Testis (tissue), 3 donors: Measurements from ENCODE around the gene RPS27. TPM values are rescaled to one million over a fixed set of nuclear protein-coding genes. Genes with fewer than 3 reads are reported as not detected.

Experiments
- DNase-seq: peaks from one replicate; pipeline ENCODE4 v3.0.0-alpha.2; 2019
- H3K27ac ChIP-seq, 2 donors: fragments of 200-600 bp; sonication (generic); one replicate each; pipeline ENCODE4 v1.5.1; 2019
- H3K27me3 ChIP-seq: fragments of 200-600 bp; sonication (generic); one replicate; pipeline ENCODE4 v1.5.1; 2019
- H3K36me3 ChIP-seq: fragments of 200-600 bp; sonication (generic); one replicate; pipeline ENCODE4 v1.5.1; 2017; ENCODE audit warnings: low read depth; ENCODE audit errors: missing control alignments
- H3K4me1 ChIP-seq: fragments of 200-600 bp; sonication (generic); one replicate; pipeline ENCODE4 v1.5.1; 2019
- H3K4me3 ChIP-seq, 2 donors: fragments of 200-600 bp; sonication (generic); one replicate each; pipeline ENCODE4 v1.5.1; 2017 to 2019
- H3K9me3 ChIP-seq: fragments of 200-600 bp; sonication (generic); one replicate; pipeline ENCODE4 v1.5.1; 2017
- POLR2A ChIP-seq: fragments of 450-650 bp; IDR thresholded peaks from one replicate; pipeline ENCODE4 v1.6.1; 2017; ENCODE audit warnings: antibody characterized with exemption, mild to moderate bottlenecking, moderate library complexity
- WGBS, 2 donors: methylation state at CpG; one replicate each; pipeline ENCODE4 v1.1.5; 2018; 5-methylcytosine and 5-hydroxymethylcytosine counted together
- intact Hi-C: fragments of 100-400 bp; cut with DNase I; formaldehyde crosslinking; loops from one replicate; pipeline ENCODE4 v1.15.1; 2023; ENCODE audit warnings: low total_unique reads
- polyA plus RNA-seq: library from polyadenylated mRNA; stranded (reverse); fragments of 350-450 nt; fragmentation: Illumina TruSeq; extraction: RNeasy Lipid Tissue Mini Kit (QIAGEN cat#74804); gene quantifications from one replicate; pipeline ENCODE4 v1.2.3, GENCODE V29; 2014; ENCODE audit warnings: low read depth, low replicate concordance; ENCODE audit not compliant: insufficient read depth
- total RNA-seq, 2 donors: library from RNA; depleted of rRNA; stranded (reverse); fragments of >200 nt; gene quantifications; one replicate each; pipeline ENCODE4 v1.2.3, GENCODE V29; 2016
- TF ChIP-seq, protein P1 (sequence below), 3 experiments: fragments of 450-650 bp in 2 of 3; fragments of 200-600 bp in 1 of 3; sonication (generic) in 1 of 3; IDR thresholded peaks; one replicate each; pipeline ENCODE4 v1.5.1; 2016 to 2019; ENCODE audit warnings: antibody characterized with exemption in 3 of 3, mild to moderate bottlenecking in 2 of 3, moderate library complexity in 1 of 3

Gene RPS27
- total and polyA plus RNA-seq, 3 donors from 2014 or later = 779 to 3,589 (median 1,544) TPM

DNA sequence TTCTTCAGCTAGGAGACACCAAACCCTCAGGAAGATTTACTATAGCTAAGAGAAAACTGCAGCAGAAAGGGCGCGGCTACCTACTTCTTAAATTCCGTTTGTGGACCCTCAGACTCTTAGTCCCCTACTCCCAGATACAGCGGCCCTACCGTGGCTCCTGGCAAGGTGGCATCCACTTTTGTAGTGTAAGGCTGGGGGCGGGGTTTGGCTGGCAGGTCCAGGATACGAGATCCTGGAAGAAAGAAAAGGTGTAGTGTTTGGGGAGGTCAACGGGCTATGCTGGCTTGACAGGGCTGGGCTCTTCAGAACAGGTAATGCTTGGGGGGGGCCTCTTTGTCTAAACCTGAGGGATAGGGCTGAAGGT lies 22.6 kb upstream of the RPS27 start:
- Histone ChIP-seq H3K9me3 (no peaks in the 10 kb centered on the region), H3K27me3 (no peaks in the 10 kb centered on the region), H3K27ac (peak overlapping the region; percentile 80 to 94), H3K4me3 (peak overlapping the region; percentile 61 to 66), H3K4me1 (peaks cover 34% of the 10 kb centered on the region), H3K36me3 (no peaks in the 10 kb centered on the region)
- TF ChIP-seq, protein P1, sequence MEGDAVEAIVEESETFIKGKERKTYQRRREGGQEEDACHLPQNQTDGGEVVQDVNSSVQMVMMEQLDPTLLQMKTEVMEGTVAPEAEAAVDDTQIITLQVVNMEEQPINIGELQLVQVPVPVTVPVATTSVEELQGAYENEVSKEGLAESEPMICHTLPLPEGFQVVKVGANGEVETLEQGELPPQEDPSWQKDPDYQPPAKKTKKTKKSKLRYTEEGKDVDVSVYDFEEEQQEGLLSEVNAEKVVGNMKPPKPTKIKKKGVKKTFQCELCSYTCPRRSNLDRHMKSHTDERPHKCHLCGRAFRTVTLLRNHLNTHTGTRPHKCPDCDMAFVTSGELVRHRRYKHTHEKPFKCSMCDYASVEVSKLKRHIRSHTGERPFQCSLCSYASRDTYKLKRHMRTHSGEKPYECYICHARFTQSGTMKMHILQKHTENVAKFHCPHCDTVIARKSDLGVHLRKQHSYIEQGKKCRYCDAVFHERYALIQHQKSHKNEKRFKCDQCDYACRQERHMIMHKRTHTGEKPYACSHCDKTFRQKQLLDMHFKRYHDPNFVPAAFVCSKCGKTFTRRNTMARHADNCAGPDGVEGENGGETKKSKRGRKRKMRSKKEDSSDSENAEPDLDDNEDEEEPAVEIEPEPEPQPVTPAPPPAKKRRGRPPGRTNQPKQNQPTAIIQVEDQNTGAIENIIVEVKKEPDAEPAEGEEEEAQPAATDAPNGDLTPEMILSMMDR (IDR thresholded peaks at IDR 0.05) = no peak
- no peak for TF ChIP-seq POLR2A
- WGBS, 2 donors = 1 to 3% methylated on average over 8 of the region's 8 CpGs
- intact Hi-C loops = no loop called here
- DNase-seq = peak; percentile 58

DNA sequence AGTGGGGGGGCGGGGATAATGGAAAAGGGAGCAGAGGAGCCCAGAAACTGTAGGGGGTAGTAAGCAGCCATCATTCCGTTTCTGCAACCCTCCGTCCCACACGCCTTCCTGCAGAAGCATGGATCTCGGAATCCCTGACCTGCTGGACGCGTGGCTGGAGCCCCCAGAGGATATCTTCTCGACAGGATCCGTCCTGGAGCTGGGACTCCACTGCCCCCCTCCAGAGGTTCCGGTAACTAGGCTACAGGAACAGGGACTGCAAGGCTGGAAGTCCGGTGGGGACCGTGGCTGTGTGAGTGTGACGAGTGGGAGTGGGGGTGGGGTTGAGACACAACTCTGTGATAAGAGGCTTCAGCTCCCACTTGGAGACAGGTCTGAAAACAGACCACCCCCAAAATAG lies 22.2 kb upstream of the RPS27 start:
- Histone ChIP-seq H3K9me3 (no peaks in the 10 kb centered on the region), H3K36me3 (no peaks in the 10 kb centered on the region), H3K4me1 (peaks cover 34% of the 10 kb centered on the region), H3K4me3 (peak overlapping the region in 1 of 2 donors; percentile 61), H3K27ac (peak overlapping the region in 1 of 2 donors; percentile 94), H3K27me3 (no peaks in the 10 kb centered on the region)
- no peak for DNase-seq
- TF ChIP-seq POLR2A = no peak
- TF ChIP-seq, protein P1 (IDR thresholded peaks at IDR 0.05) = no peak
- WGBS, 2 donors = 0 to 1% methylated on average over 1 to 13 of the region's 13 CpGs
- intact Hi-C loops = no loop called here

DNA sequence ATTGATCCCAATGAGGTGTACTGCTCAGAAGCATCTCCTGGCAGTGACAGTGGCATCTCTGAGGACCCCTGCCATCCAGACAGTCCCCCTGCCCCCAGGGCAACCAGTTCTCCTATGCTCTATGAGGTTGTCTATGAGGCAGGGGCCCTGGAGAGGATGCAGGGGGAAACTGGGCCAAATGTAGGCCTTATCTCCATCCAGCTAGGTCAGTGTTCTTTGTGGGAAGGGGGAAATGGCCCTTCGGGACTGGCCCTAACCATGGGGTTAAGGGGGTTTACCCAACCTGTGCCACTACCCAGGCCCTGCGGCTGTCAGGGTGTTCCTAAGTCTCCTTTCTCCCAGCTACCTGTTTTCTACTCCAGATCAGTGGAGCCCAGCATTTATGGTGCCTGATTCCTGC lies 21.6 kb upstream of the RPS27 start:
- peaks cover 34% of the 10 kb centered on the region for H3K4me1 ChIP-seq
- H3K27ac ChIP-seq = no peak overlapping the region
- 89 to 100% methylated on average over 2 of the region's 2 CpGs for whole genome bisulfite sequencing, 2 donors
- no peaks in the 10 kb centered on the region for H3K9me3 ChIP-seq
- no peak for DNase-seq
- intact Hi-C loops = no loop called here
- H3K36me3 ChIP-seq = no peaks in the 10 kb centered on the region
- no peak overlapping the region for H3K4me3 ChIP-seq
- no peak for TF ChIP-seq POLR2A
- TF ChIP-seq, protein P1 (IDR thresholded peaks at IDR 0.05) = no peak
- H3K27me3 ChIP-seq = no peaks in the 10 kb centered on the region

DNA sequence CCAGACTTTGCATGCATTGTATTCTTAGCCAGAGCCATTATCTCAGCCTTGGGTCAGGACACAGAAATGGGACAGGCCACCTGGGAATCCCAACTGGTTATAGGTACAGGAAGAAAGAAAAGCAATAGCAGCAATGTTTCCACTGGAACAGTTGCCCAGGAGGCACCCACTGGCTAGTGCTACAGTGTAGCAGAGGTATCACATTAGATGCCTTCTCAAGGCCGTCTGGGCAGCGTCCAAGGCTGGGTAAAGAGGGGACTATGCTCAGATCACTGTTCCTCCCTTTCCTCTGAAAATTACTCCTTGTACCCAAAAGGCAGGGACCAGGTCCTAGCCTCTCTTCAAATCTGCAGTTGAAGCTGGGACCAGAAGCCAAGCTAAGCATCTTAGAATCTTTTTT lies 20.2 kb upstream of the RPS27 start:
- WGBS, 2 donors = 31 to 47% methylated on average over 2 of the region's 2 CpGs
- no peak overlapping the region for H3K4me3 ChIP-seq
- H3K36me3 ChIP-seq = no peaks in the 10 kb centered on the region
- intact Hi-C loops = no loop called here
- DNase-seq = peak; percentile 89
- H3K27ac ChIP-seq = peak overlapping the region in 1 of 2 donors; percentile 26
- H3K9me3 ChIP-seq = no peaks in the 10 kb centered on the region
- no peaks in the 10 kb centered on the region for H3K27me3 ChIP-seq
- TF ChIP-seq, protein P1 (IDR thresholded peaks at IDR 0.05) = no peak
- TF ChIP-seq POLR2A = no peak
- peaks cover 22% of the 10 kb centered on the region for H3K4me1 ChIP-seq

DNA sequence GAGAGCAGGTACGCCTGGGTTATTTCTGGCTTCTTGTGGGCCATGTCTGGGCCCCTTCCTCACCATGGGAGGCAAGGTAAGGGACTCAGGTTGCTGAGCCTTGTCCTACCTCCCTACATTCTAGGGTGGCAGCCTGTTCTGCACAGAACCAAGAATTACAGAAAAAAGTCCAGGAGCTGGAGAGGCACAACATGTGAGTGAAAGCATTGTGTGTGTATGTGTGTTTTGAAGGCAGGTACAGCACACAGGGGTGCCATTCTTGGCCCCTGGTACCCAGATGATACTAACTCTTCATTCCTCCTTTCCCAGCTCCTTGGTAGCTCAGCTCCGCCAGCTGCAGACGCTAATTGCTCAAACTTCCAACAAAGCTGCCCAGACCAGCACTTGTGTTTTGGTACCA lies 17.5 kb upstream of the RPS27 start:
- no peaks in the 10 kb centered on the region for H3K9me3 ChIP-seq
- no peak overlapping the region for H3K4me3 ChIP-seq
- WGBS, 2 donors = 92 to 93% methylated on average over 3 of the region's 3 CpGs
- peaks cover 19% of the 10 kb centered on the region for H3K4me1 ChIP-seq
- H3K27me3 ChIP-seq = no peaks in the 10 kb centered on the region
- intact Hi-C loops = no loop called here
- no peak overlapping the region for H3K27ac ChIP-seq
- TF ChIP-seq, protein P1 (IDR thresholded peaks at IDR 0.05) = no peak
- no peak for TF ChIP-seq POLR2A
- H3K36me3 ChIP-seq = no peaks in the 10 kb centered on the region
- DNase-seq = no peak
